Adipocyte (in vitro differentiated cells): ENCODE data around the gene ELAC2.

Experiments used
- DNase-seq: peaks from one replicate; pipeline ENCODE4 v3.0.0-alpha.2; 2015; ENCODE audit warnings: low read depth
- H3K27me3 ChIP-seq: replicated peaks from 2 replicates; pipeline ENCODE4 v1.7.0; 2013; ENCODE audit warnings: mild to moderate bottlenecking, low read length, moderate library complexity; ENCODE audit not compliant: control insufficient read depth, insufficient read depth
- H3K36me3 ChIP-seq: 2 replicates; pipeline ENCODE4 v1.7.0; 2013; ENCODE audit warnings: low read length, mild to moderate bottlenecking, moderate library complexity; ENCODE audit not compliant: control insufficient read depth, insufficient read depth, severe bottlenecking
- H3K4me1 ChIP-seq: 2 replicates; pipeline ENCODE4 v1.7.0; 2013; ENCODE audit warnings: mild to moderate bottlenecking, low read length, moderate library complexity; ENCODE audit not compliant: control insufficient read depth, insufficient read depth
- H3K4me3 ChIP-seq: 2 replicates; pipeline ENCODE4 v1.7.0; 2013; ENCODE audit warnings: mild to moderate bottlenecking, low read length, moderate library complexity
- H3K9ac ChIP-seq: 2 replicates; pipeline ENCODE4 v1.7.0; 2013; ENCODE audit warnings: mild to moderate bottlenecking, low read length, moderate library complexity
- H3K9me3 ChIP-seq: 2 replicates; pipeline ENCODE4 v1.7.0; 2013; ENCODE audit warnings: mild to moderate bottlenecking, low read length, moderate library complexity; ENCODE audit not compliant: control insufficient read depth

ELAC2 gene

GRCh38 chr17:13017655-13018459, at the start of gene ELAC2:
Gene ELAC2 (minus strand): TSS chr17:13018027. CDS start chr17:13017947, 80 bp downstream.
- DNase-seq = peak; percentile 100
- peak within 1 kb of the TSS; percentile 96 for H3K9ac ChIP-seq

GRCh38 chr17:13065032-13065431, 47.2 kb upstream of the ELAC2 start:
- no peaks in the 10 kb centered on the region for H3K36me3 ChIP-seq
- no peaks in the 10 kb centered on the region for H3K9me3 ChIP-seq

More at GRCh38 chr17:13017655-13018459, at the start of gene ELAC2:
- Histone ChIP-seq H3K4me3 (peak within 1 kb of the TSS; percentile 91), H3K4me1 (peaks cover 16% of the 10 kb centered on the region), H3K9me3 (no peaks in the 10 kb centered on the region), H3K27me3 (no peaks in the 10 kb centered on the region), H3K36me3 (peaks cover 34% of the 10 kb centered on the region)

GRCh38 chr17:13055131-13055530, 37.3 kb upstream of the ELAC2 start:
- H3K9me3 ChIP-seq = no peaks in the 10 kb centered on the region
- no peaks in the 10 kb centered on the region for H3K36me3 ChIP-seq
- H3K4me3 ChIP-seq = no peak overlapping the region

More at GRCh38 chr17:13065032-13065431, 47.2 kb upstream of the ELAC2 start:
- no peak for DNase-seq
- no peaks in the 10 kb centered on the region for H3K4me1 ChIP-seq
- H3K9ac ChIP-seq = no peak overlapping the region
- peaks cover 7% of the 10 kb centered on the region for H3K27me3 ChIP-seq
- H3K4me3 ChIP-seq = no peak overlapping the region

GRCh38 chr17:13054666-13055065, 36.8 kb upstream of the ELAC2 start:
- H3K4me3 ChIP-seq = no peak overlapping the region
- H3K4me1 ChIP-seq = no peaks in the 10 kb centered on the region
- no peaks in the 10 kb centered on the region for H3K9me3 ChIP-seq
- H3K36me3 ChIP-seq = no peaks in the 10 kb centered on the region
- peaks cover 12% of the 10 kb centered on the region for H3K27me3 ChIP-seq
- DNase-seq = no peak
- no peak overlapping the region for H3K9ac ChIP-seq

More at GRCh38 chr17:13055131-13055530, 37.3 kb upstream of the ELAC2 start:
- H3K4me1 ChIP-seq = no peaks in the 10 kb centered on the region
- H3K9ac ChIP-seq = no peak overlapping the region
- peaks cover 9% of the 10 kb centered on the region for H3K27me3 ChIP-seq
- no peak for DNase-seq

- no peaks in the 10 kb centered on the region for H3K4me1 ChIP-seq
- peaks cover 29% of the 10 kb centered on the region for H3K27me3 ChIP-seq
- no peaks in the 10 kb centered on the region for H3K36me3 ChIP-seq
- H3K9ac ChIP-seq = no peak overlapping the region
- no peaks in the 10 kb centered on the region for H3K9me3 ChIP-seq
- H3K4me3 ChIP-seq = no peak overlapping the region
- DNase-seq = no peak
Observed at GRCh38 chr17:13051915-13052314, 34.1 kb upstream of the ELAC2 start.

- Histone ChIP-seq H3K36me3 (no peaks in the 10 kb centered on the region), H3K4me1 (peaks cover 6% of the 10 kb centered on the region), H3K9me3 (no peaks in the 10 kb centered on the region), H3K9ac (no peak overlapping the region), H3K27me3 (peaks cover 29% of the 10 kb centered on the region), H3K4me3 (no peak overlapping the region)
- no peak for DNase-seq
Observed at GRCh38 chr17:13047011-13047606, 29.3 kb upstream of the ELAC2 start.

GRCh38 chr17:13046361-13046760, 28.5 kb upstream of the ELAC2 start:
- Histone ChIP-seq H3K4me1 (peaks cover 6% of the 10 kb centered on the region), H3K9me3 (no peaks in the 10 kb centered on the region), H3K9ac (no peak overlapping the region), H3K36me3 (no peaks in the 10 kb centered on the region), H3K27me3 (peaks cover 29% of the 10 kb centered on the region), H3K4me3 (no peak overlapping the region)
- DNase-seq = no peak

- H3K4me1 ChIP-seq = peaks cover 6% of the 10 kb centered on the region
- peaks cover 21% of the 10 kb centered on the region for H3K27me3 ChIP-seq
- DNase-seq = peak; percentile 32
- H3K9me3 ChIP-seq = no peaks in the 10 kb centered on the region
- no peaks in the 10 kb centered on the region for H3K36me3 ChIP-seq
- no peak overlapping the region for H3K9ac ChIP-seq
- no peak overlapping the region for H3K4me3 ChIP-seq
Observed at GRCh38 chr17:13044572-13045065, 26.8 kb upstream of the ELAC2 start.

GRCh38 chr17:13038931-13039665, 21.3 kb upstream of the ELAC2 start:
- no peak overlapping the region for H3K4me3 ChIP-seq
- H3K9ac ChIP-seq = no peak overlapping the region
- no peaks in the 10 kb centered on the region for H3K27me3 ChIP-seq
- no peak for DNase-seq
- no peaks in the 10 kb centered on the region for H3K36me3 ChIP-seq
- H3K9me3 ChIP-seq = no peaks in the 10 kb centered on the region
- H3K4me1 ChIP-seq = no peaks in the 10 kb centered on the region

GRCh38 chr17:13036751-13037150, 18.9 kb upstream of the ELAC2 start:
- H3K9ac ChIP-seq = no peak overlapping the region
- H3K9me3 ChIP-seq = no peaks in the 10 kb centered on the region
- peaks cover 3% of the 10 kb centered on the region for H3K4me1 ChIP-seq

GRCh38 chr17:13035420-13035819, 17.6 kb upstream of the ELAC2 start:
- DNase-seq = no peak
- Histone ChIP-seq H3K9ac (no peak overlapping the region), H3K27me3 (no peaks in the 10 kb centered on the region), H3K36me3 (no peaks in the 10 kb centered on the region), H3K4me1 (peaks cover 16% of the 10 kb centered on the region), H3K4me3 (no peak overlapping the region), H3K9me3 (no peaks in the 10 kb centered on the region)

More at GRCh38 chr17:13036751-13037150, 18.9 kb upstream of the ELAC2 start:
- no peaks in the 10 kb centered on the region for H3K36me3 ChIP-seq
- no peak overlapping the region for H3K4me3 ChIP-seq
- H3K27me3 ChIP-seq = no peaks in the 10 kb centered on the region
- DNase-seq = no peak
